ENCODE results near the gene CLCN7.

Gene CLCN7

DNA sequence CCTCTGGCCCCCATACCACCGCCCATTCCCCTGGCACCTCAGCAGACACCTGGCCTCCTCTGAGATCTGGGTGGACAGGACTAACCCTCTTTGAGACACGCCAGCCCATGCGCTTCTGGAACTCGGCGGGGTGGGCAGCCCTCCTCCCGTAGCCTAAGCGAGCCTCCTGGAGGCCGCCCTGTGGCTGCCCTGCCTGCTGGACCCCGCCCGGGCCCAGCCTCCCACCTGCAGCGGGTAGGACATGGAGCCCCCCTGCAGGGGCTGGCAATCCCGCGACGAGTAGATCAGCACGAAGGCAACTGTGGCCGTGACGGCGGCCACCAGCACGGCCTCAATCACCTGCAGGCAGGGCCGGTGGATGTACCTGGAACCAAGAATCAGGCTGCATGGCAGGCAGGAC is 22.3 kb downstream of the CLCN7 start:
- TF ChIP-seq, protein P1, sequence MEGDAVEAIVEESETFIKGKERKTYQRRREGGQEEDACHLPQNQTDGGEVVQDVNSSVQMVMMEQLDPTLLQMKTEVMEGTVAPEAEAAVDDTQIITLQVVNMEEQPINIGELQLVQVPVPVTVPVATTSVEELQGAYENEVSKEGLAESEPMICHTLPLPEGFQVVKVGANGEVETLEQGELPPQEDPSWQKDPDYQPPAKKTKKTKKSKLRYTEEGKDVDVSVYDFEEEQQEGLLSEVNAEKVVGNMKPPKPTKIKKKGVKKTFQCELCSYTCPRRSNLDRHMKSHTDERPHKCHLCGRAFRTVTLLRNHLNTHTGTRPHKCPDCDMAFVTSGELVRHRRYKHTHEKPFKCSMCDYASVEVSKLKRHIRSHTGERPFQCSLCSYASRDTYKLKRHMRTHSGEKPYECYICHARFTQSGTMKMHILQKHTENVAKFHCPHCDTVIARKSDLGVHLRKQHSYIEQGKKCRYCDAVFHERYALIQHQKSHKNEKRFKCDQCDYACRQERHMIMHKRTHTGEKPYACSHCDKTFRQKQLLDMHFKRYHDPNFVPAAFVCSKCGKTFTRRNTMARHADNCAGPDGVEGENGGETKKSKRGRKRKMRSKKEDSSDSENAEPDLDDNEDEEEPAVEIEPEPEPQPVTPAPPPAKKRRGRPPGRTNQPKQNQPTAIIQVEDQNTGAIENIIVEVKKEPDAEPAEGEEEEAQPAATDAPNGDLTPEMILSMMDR (conservative IDR thresholded peaks at IDR 0.05), result no peak
- TF ChIP-seq ZFX (IDR thresholded peaks at IDR 0.05), result no peak
- no peak overlapping the region for H3K27ac ChIP-seq

DNA sequence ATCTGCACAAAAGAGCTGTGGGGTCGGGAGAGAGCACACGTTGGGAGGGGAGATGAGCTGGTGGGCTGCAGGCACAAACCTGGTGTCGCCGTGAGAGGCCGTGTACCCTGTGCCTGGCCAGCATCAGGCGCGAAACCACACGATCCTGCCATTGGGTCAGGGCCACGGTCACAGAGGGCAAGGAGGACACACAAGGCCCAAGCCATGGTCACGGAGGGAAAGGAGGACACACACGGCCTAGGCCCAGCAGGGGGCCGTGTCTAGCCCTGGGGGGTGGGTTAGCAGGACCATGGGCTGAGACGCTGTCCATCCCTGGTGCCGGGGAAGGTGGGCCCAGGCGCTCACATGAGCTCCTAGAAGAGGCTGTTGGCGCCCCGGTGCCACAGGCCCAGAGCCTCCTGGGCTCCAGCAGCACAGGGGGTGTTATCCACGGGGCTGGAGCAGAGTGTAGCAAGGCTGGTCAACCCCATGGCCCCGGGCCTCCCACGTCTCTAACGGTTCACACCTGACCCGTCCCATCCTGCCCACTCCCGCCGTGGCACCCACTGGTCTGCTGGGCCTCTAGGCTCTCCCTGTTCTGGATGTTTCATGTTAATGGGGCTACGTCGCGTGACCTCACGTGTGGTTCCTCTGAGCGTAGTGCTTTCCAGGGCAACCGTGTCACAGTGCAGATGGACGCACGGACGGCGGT is 23.0 kb downstream of the CLCN7 start:
- H3K27ac ChIP-seq, result no peak overlapping the region
- TF ChIP-seq ZFX (IDR thresholded peaks at IDR 0.05), result no peak
- TF ChIP-seq, protein P1 (conservative IDR thresholded peaks at IDR 0.05), result no peak

DNA sequence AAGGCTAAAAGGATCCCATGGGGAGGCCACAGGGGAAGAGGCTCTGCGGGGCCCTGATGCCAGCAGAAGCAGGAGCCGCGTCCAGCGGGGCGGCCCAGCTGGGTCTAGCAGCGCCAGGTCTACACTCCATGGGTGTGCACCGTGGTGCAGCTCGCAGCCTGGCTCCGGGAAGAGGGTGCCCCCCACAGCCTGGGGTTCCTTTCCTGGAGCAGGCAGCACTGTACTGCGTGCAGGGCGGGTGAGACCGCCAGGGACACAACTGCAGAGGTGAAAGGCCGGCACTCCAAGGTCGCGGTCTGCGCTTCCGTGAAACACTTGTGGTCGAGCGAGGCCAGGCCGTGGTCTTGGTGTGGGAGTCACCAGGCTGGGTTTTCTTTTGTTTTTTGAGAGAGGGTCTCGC is 24.0 kb downstream of the CLCN7 start:
- TF ChIP-seq ZFX (IDR thresholded peaks at IDR 0.05), result no peak
- TF ChIP-seq, protein P1 (conservative IDR thresholded peaks at IDR 0.05), result no peak
- H3K27ac ChIP-seq, result no peak overlapping the region

DNA sequence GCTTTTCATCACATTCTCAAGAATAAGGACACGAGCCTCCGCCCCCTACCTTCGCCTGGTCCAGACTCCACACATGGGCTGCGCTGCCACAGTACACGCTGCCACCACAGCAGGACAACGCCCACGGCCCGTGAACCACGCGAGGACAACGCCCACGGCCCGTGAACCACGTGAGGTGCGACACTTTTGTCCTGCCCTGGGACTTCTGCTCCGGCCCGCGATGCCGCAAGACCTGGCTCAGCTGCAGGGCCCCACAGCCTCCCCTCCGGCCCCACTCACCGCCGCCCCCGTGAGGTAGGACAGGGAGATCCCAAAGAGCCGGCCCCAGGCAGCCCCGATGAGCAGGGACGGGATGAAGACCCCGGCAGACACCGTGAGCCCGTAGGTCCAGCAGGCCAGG is 24.6 kb downstream of the CLCN7 start:
- H3K27ac ChIP-seq, result no peak overlapping the region

DNA sequence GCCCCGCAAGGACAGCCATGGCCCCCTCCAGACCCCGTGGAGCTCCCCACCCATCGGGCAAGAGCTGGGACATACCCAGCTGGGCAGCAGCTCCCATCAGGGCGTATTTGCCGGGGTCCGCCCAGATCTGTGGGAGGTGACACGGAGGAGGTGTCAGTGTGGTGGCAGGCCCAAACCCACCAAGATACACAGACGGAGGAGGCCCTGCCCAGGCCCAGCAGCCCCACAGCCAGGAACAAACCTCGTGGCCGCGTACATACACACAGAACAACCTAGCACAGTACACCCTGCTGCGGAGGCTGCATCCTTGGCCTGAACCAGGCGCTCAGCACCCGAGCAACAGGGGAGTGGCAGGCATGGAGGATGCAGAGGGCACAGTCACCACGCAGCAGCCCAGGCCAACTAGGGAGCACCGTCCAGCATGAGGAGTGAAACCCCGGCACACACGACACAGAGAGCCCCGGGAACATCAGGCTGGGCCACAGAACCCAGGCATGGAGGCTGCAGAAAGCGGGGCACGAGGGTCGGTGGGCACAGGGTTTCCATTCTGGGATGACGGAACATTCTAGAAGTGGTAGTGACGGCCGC is 25.5 kb downstream of the CLCN7 start:
- H3K27ac ChIP-seq, result no peak overlapping the region
- TF ChIP-seq ZFX (IDR thresholded peaks at IDR 0.05), result no peak
- TF ChIP-seq, protein P1 (conservative IDR thresholded peaks at IDR 0.05), result no peak

More for the DNA sequence above, 24.6 kb downstream of the CLCN7 start:
- no peak for TF ChIP-seq ZFX (IDR thresholded peaks at IDR 0.05)
- TF ChIP-seq, protein P1 (conservative IDR thresholded peaks at IDR 0.05), result no peak; the same call in 1 of the 2 replicates

DNA sequence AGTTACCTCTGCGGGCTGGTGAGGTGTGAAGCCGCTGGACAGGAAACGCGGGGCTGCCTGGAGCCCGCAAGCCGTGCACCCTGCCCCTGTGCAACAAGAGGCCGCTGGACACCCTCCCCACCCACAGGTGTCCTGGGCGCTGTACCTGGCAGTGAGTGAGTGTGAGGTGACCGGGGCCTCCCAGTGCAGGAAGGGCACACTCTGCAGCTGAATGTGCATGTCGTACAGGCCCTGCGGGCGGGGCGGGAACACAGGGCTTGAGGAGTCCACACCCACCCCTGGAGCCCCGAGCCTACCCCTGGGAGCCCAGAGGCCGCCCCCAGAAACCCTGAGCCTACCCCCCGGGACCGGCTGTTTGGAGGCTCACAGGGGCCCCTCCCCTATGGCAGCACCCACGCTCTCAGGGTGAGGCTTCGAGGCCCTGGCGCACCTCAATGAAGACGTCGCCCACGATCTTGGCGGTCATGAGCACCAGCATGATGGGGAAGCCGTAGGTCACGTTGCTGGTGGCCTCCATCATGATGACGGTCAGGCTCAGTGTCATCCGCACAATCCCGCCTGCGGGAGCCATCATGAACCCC is 26.2 kb downstream of the CLCN7 start:
- no peak overlapping the region for H3K27ac ChIP-seq

DNA sequence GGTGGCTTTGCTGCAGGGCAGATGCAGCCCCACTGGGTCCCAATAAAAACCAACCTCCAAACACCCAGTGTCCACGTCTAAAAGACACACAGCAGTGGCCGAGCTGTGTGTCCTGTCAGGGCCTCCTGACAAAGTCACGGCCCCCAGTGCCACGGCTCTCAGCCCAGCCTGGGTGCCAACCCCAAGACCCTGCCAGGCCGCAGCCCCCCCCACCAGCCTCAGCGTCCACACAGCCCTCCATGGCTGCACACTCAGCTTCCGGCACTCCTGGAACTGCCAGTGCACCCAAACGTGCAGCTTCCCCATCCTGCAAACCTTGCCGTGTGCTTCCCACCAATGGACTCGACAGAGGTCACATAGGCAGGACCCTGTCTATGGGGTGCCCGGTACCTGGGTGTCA is 26.9 kb downstream of the CLCN7 start:
- TF ChIP-seq, protein P1 (conservative IDR thresholded peaks at IDR 0.05), result no peak
- TF ChIP-seq ZFX (IDR thresholded peaks at IDR 0.05), result no peak
- no peak overlapping the region for H3K27ac ChIP-seq

More for the DNA sequence above, 26.2 kb downstream of the CLCN7 start:
- TF ChIP-seq ZFX (IDR thresholded peaks at IDR 0.05), result no peak
- TF ChIP-seq, protein P1 (conservative IDR thresholded peaks at IDR 0.05), result no peak

All from C4-2B (cell line).